HEK293 (cell line): ENCODE results near the gene SSR1.

Experiments used
- BCL11A ChIP-seq: fragments of 450-650 bp; formaldehyde crosslinking; IDR thresholded peaks from 2 replicates; pipeline ENCODE4 v1.5.1; 2016; ENCODE audit warnings: low read depth, missing biosample characterization, missing genetic modification characterization
- GLIS1 ChIP-seq: fragments of 450-650 bp; formaldehyde crosslinking; IDR thresholded peaks from 2 replicates; pipeline ENCODE4 v1.5.1; 2016; ENCODE audit warnings: missing biosample characterization, missing genetic modification characterization
- HOXA7 ChIP-seq: sonication (generic); formaldehyde crosslinking; IDR thresholded peaks from 2 replicates; pipeline ENCODE4 v1.8.1; 2022; ENCODE audit warnings: missing genetic modification reagents, borderline replicate concordance
- MYNN ChIP-seq: fragments of 450-650 bp; formaldehyde crosslinking; IDR thresholded peaks from 2 replicates; pipeline ENCODE4 v1.5.1; 2016; ENCODE audit warnings: missing biosample characterization, missing genetic modification characterization, borderline replicate concordance
- MZF1 ChIP-seq: fragments of 450-650 bp; formaldehyde crosslinking; IDR thresholded peaks from 2 replicates; pipeline ENCODE4 v1.5.1; 2017; ENCODE audit warnings: missing biosample characterization, missing genetic modification characterization, borderline replicate concordance
- OVOL3 ChIP-seq: fragments of 450-650 bp; formaldehyde crosslinking; IDR thresholded peaks from 2 replicates; pipeline ENCODE4 v1.5.1; 2016; ENCODE audit warnings: missing biosample characterization, missing genetic modification characterization
- SETDB1 ChIP-seq: IDR thresholded peaks from one replicate; pipeline ENCODE4 v1.6.1; 2017; ENCODE audit warnings: mild to moderate bottlenecking, low read length, moderate library complexity, mixed read lengths; ENCODE audit not compliant: insufficient read length
- SP7 ChIP-seq: fragments of 450-650 bp; formaldehyde crosslinking; IDR thresholded peaks from 2 replicates; pipeline ENCODE4 v1.5.1; 2016; ENCODE audit warnings: missing biosample characterization, missing genetic modification characterization
- TRIM28 ChIP-seq: IDR thresholded peaks from 2 replicates; pipeline ENCODE4 v1.6.1; 2011; ENCODE audit warnings: low read length, control low read depth, borderline replicate concordance
- ZBTB21 ChIP-seq: fragments of 450-650 bp; formaldehyde crosslinking; IDR thresholded peaks from 2 replicates; pipeline ENCODE4 v1.5.1; 2017; ENCODE audit warnings: missing biosample characterization, missing genetic modification characterization
- ZFP41 ChIP-seq: fragments of 450-650 bp; formaldehyde crosslinking; IDR thresholded peaks from 2 replicates; pipeline ENCODE4 v1.5.1; 2016; ENCODE audit warnings: missing biosample characterization, missing genetic modification characterization, borderline replicate concordance
- ZIC2 ChIP-seq: fragments of 450-650 bp; formaldehyde crosslinking; IDR thresholded peaks from 2 replicates; pipeline ENCODE4 v1.5.1; 2016; ENCODE audit warnings: missing biosample characterization, missing genetic modification characterization
- ZNF146 ChIP-seq: fragments of 450-650 bp; formaldehyde crosslinking; IDR thresholded peaks from 2 replicates; pipeline ENCODE4 v1.5.1; 2016; ENCODE audit warnings: missing biosample characterization, missing genetic modification characterization
- ZNF155 ChIP-seq: fragments of 450-650 bp; formaldehyde crosslinking; IDR thresholded peaks from 2 replicates; pipeline ENCODE4 v1.5.1; 2016; ENCODE audit warnings: missing biosample characterization, missing genetic modification characterization
- ZNF16 ChIP-seq: fragments of 450-650 bp; formaldehyde crosslinking; IDR thresholded peaks from 2 replicates; pipeline ENCODE4 v1.5.1; 2016; ENCODE audit warnings: low read depth, missing biosample characterization, missing genetic modification characterization
- ZNF202 ChIP-seq: fragments of 450-650 bp; formaldehyde crosslinking; IDR thresholded peaks from 2 replicates; pipeline ENCODE4 v1.5.1; 2016; ENCODE audit warnings: missing biosample characterization, missing genetic modification characterization, borderline replicate concordance
- ZNF214 ChIP-seq: fragments of 450-650 bp; formaldehyde crosslinking; IDR thresholded peaks from 2 replicates; pipeline ENCODE4 v1.5.1; 2017; ENCODE audit warnings: missing biosample characterization, mild to moderate bottlenecking, missing genetic modification characterization, borderline replicate concordance
- ZNF239 ChIP-seq: fragments of 450-650 bp; formaldehyde crosslinking; IDR thresholded peaks from 2 replicates; pipeline ENCODE4 v1.5.1; 2016; ENCODE audit warnings: missing biosample characterization, missing genetic modification characterization
- ZNF341 ChIP-seq: fragments of 450-650 bp; formaldehyde crosslinking; IDR thresholded peaks from 2 replicates; pipeline ENCODE4; 2016; ENCODE audit warnings: low read depth, missing biosample characterization, missing genetic modification characterization
- ZNF37A ChIP-seq: fragments of 450-650 bp; IDR thresholded peaks from 2 replicates; pipeline ENCODE4 v1.5.1; 2018; ENCODE audit warnings: missing biosample characterization, missing genetic modification characterization
- ZNF404 ChIP-seq: fragments of 450-650 bp; formaldehyde crosslinking; IDR thresholded peaks from 2 replicates; pipeline ENCODE4 v1.5.1; 2017; ENCODE audit warnings: missing biosample characterization, missing genetic modification characterization
- ZNF423 ChIP-seq: fragments of 450-650 bp; formaldehyde crosslinking; IDR thresholded peaks from 2 replicates; pipeline ENCODE4 v1.5.1; 2016; ENCODE audit warnings: missing biosample characterization, missing genetic modification characterization
- ZNF48 ChIP-seq: fragments of 450-650 bp; formaldehyde crosslinking; IDR thresholded peaks from 2 replicates; pipeline ENCODE4 v1.5.1; 2016; ENCODE audit warnings: missing biosample characterization, missing genetic modification characterization
- ZNF521 ChIP-seq: fragments of 450-650 bp; formaldehyde crosslinking; IDR thresholded peaks from 2 replicates; pipeline ENCODE4 v1.5.1; 2017; ENCODE audit warnings: missing biosample characterization, mild to moderate bottlenecking, missing genetic modification characterization
- ZNF596 ChIP-seq: fragments of 450-650 bp; IDR thresholded peaks from 2 replicates; pipeline ENCODE4 v1.5.0; 2018; ENCODE audit warnings: missing biosample characterization, mild to moderate bottlenecking, missing genetic modification characterization, moderate library complexity
- ZNF610 ChIP-seq: fragments of 450-650 bp; formaldehyde crosslinking; IDR thresholded peaks from 2 replicates; pipeline ENCODE4 v1.5.1; 2016; ENCODE audit warnings: missing biosample characterization, missing genetic modification characterization, borderline replicate concordance
- ZNF621 ChIP-seq: fragments of 450-650 bp; formaldehyde crosslinking; IDR thresholded peaks from 2 replicates; pipeline ENCODE4 v1.5.1; 2017; ENCODE audit warnings: missing biosample characterization, missing genetic modification characterization
- ZNF654 ChIP-seq: fragments of 450-650 bp; formaldehyde crosslinking; IDR thresholded peaks from 2 replicates; pipeline ENCODE4 v1.5.1; 2016; ENCODE audit warnings: low read depth, missing biosample characterization, missing genetic modification characterization
- ZNF670 ChIP-seq: fragments of 450-650 bp; formaldehyde crosslinking; IDR thresholded peaks from 2 replicates; pipeline ENCODE4 v1.5.1; 2016; ENCODE audit warnings: missing biosample characterization, missing genetic modification characterization, low read depth
- ZNF677 ChIP-seq: fragments of 450-650 bp; IDR thresholded peaks from 2 replicates; pipeline ENCODE4 v1.5.0; 2018; ENCODE audit warnings: missing biosample characterization, mild to moderate bottlenecking, missing genetic modification characterization, moderate library complexity
- ZNF707 ChIP-seq: fragments of 450-650 bp; formaldehyde crosslinking; IDR thresholded peaks from 2 replicates; pipeline ENCODE4 v1.5.1; 2016; ENCODE audit warnings: missing biosample characterization, missing genetic modification characterization
- ZNF785 ChIP-seq: fragments of 450-650 bp; formaldehyde crosslinking; IDR thresholded peaks from 2 replicates; pipeline ENCODE4 v1.5.1; 2016; ENCODE audit warnings: missing biosample characterization, missing genetic modification characterization
- ZNF791 ChIP-seq: fragments of 450-650 bp; formaldehyde crosslinking; IDR thresholded peaks from 2 replicates; pipeline ENCODE4 v1.5.1; 2016; ENCODE audit warnings: missing biosample characterization, missing genetic modification characterization
- ZNF843 ChIP-seq: fragments of 450-650 bp; formaldehyde crosslinking; IDR thresholded peaks from 2 replicates; pipeline ENCODE4 v1.5.1; 2016; ENCODE audit warnings: missing biosample characterization, missing genetic modification characterization
- TF ChIP-seq, protein P1 (sequence below): fragments of 450-650 bp; formaldehyde crosslinking; IDR thresholded peaks from 2 replicates; pipeline ENCODE4 v1.5.1; 2016; ENCODE audit warnings: missing biosample characterization, missing genetic modification characterization
- TF ChIP-seq, protein P2 (sequence below): fragments of 450-650 bp; IDR thresholded peaks from 2 replicates; pipeline ENCODE4 v1.5.1; 2018; ENCODE audit warnings: missing biosample characterization, mild to moderate bottlenecking, missing genetic modification characterization
- TF ChIP-seq, protein P3 (sequence below): fragments of 450-650 bp; formaldehyde crosslinking; IDR thresholded peaks from 2 replicates; pipeline ENCODE4 v1.5.1; 2016; ENCODE audit warnings: missing biosample characterization, missing genetic modification characterization
- TF ChIP-seq, protein P4 (sequence below): fragments of 450-650 bp; formaldehyde crosslinking; IDR thresholded peaks from 2 replicates; pipeline ENCODE4 v1.5.1; 2016; ENCODE audit warnings: missing biosample characterization, missing genetic modification characterization

The SSR1 gene

DNA sequence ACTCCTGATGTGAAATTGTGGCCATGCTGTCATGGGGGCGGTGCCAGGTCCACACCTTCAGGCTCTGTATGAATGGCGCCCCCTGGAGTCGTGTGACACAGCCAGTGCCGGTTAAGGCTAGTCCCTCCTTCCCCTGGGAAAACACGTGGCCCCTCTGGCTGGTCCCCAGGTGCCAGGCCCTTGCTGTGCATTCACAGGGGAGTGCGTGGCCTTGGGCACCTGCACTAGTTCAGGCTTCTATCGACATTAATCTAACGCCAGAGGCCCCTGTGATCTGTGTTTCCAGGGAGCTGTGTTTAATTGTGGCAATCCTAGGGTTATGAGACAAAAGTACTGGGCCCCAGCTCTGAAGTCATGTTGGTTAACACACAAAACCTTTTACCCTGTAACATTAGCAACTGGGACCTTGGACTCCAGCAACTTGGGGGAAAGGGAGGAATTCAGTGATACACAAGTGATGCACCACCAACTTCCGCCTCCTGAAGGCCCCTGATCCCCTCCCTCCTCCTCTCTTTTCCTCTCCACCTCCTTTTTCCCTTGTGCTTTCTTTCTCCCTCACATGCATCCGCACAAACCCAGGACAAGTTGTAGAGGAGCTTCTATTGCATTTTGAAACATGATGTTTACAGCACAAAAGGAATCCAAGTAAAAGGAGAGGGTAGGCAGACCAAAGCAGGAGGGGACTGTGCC lies 74.0 kb downstream of the SSR1 start (continued):
- TF ChIP-seq ZNF341: no peak
- no peak for TF ChIP-seq ZNF785 (tag by site-specific recombination)
- peak; percentile 96 for TF ChIP-seq ZIC2 (tag by site-specific recombination)
- no peak for TF ChIP-seq ZNF621 (tag by site-specific recombination)
- peak; percentile 37; the same call in 1 of the 2 replicates for TF ChIP-seq GLIS1 (tag by site-specific recombination)
- no peak for TF ChIP-seq BCL11A (tag by site-specific recombination)
- TF ChIP-seq ZNF202 (tag by site-specific recombination): no peak
- no peak for TF ChIP-seq ZNF843
- TF ChIP-seq ZNF707 (tag by site-specific recombination): no peak
- no peak for TF ChIP-seq OVOL3 (tag by site-specific recombination)
- TF ChIP-seq, protein P1, sequence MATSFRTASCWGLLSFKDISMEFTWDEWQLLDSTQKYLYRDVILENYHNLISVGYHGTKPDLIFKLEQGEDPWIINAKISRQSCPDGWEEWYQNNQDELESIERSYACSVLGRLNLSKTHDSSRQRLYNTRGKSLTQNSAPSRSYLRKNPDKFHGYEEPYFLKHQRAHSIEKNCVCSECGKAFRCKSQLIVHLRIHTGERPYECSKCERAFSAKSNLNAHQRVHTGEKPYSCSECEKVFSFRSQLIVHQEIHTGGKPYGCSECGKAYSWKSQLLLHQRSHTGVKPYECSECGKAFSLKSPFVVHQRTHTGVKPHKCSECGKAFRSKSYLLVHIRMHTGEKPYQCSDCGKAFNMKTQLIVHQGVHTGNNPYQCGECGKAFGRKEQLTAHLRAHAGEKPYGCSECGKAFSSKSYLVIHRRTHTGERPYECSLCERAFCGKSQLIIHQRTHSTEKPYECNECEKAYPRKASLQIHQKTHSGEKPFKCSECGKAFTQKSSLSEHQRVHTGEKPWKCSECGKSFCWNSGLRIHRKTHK (tag by site-specific recombination): no peak
- no peak for TF ChIP-seq ZNF791 (tag by site-specific recombination)
- TF ChIP-seq MZF1: no peak
- no peak for TF ChIP-seq ZNF16 (tag by site-specific recombination)
- peak; percentile 83; the same call in 1 of the 2 replicates for TF ChIP-seq ZNF423 (tag by site-specific recombination)
- no peak for TF ChIP-seq TRIM28
- TF ChIP-seq ZBTB21 (tag by site-specific recombination): no peak
- TF ChIP-seq ZNF677: no peak
- TF ChIP-seq ZNF610 (tag by site-specific recombination): no peak
- no peak for TF ChIP-seq ZFP41 (tag by site-specific recombination)
- no peak for TF ChIP-seq ZNF670 (tag by site-specific recombination)
- no peak for TF ChIP-seq ZNF239
- 0 out of 2 replicates have a peak, but pooled peaks have one; percentile 46 for TF ChIP-seq SP7 (tag by site-specific recombination)
- no peak for TF ChIP-seq HOXA7 (CRISPR knock-in tag)
- TF ChIP-seq, protein P2, sequence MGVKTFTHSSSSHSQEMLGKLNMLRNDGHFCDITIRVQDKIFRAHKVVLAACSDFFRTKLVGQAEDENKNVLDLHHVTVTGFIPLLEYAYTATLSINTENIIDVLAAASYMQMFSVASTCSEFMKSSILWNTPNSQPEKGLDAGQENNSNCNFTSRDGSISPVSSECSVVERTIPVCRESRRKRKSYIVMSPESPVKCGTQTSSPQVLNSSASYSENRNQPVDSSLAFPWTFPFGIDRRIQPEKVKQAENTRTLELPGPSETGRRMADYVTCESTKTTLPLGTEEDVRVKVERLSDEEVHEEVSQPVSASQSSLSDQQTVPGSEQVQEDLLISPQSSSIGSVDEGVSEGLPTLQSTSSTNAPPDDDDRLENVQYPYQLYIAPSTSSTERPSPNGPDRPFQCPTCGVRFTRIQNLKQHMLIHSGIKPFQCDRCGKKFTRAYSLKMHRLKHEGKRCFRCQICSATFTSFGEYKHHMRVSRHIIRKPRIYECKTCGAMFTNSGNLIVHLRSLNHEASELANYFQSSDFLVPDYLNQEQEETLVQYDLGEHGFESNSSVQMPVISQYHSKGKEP: 0 out of 2 replicates have a peak, but pooled peaks have one; percentile 0
- TF ChIP-seq, protein P3, sequence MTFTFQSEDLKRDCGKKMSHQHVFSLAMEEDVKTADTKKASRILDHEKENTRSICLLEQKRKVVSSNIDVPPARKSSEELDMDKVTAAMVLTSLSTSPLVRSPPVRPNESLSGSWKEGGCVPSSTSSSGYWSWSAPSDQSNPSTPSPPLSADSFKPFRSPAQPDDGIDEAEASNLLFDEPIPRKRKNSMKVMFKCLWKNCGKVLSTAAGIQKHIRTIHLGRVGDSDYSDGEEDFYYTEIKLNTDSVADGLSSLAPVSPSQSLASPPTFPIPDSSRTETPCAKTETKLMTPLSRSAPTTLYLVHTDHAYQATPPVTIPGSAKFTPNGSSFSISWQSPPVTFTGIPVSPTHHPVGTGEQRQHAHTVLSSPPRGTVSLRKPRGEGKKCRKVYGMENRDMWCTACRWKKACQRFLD (tag by site-specific recombination): no peak
- peak; percentile 66 for TF ChIP-seq ZNF654 (tag by site-specific recombination)
- TF ChIP-seq, protein P4, sequence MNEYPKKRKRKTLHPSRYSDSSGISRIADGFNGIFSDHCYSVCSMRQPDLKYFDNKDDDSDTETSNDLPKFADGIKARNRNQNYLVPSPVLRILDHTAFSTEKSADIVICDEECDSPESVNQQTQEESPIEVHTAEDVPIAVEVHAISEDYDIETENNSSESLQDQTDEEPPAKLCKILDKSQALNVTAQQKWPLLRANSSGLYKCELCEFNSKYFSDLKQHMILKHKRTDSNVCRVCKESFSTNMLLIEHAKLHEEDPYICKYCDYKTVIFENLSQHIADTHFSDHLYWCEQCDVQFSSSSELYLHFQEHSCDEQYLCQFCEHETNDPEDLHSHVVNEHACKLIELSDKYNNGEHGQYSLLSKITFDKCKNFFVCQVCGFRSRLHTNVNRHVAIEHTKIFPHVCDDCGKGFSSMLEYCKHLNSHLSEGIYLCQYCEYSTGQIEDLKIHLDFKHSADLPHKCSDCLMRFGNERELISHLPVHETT: no peak
- no peak for TF ChIP-seq ZNF214 (tag by site-specific recombination)
- TF ChIP-seq ZNF404 (tag by site-specific recombination): no peak
- TF ChIP-seq ZNF48 (tag by site-specific recombination): no peak
- no peak for TF ChIP-seq SETDB1
- no peak for TF ChIP-seq ZNF37A (tag by site-specific recombination)
- TF ChIP-seq ZNF155: no peak
- TF ChIP-seq ZNF596 (tag by site-specific recombination): no peak
- no peak for TF ChIP-seq MYNN (tag by site-specific recombination)
- no peak for TF ChIP-seq ZNF521 (tag by site-specific recombination)
- TF ChIP-seq ZNF146 (tag by site-specific recombination): no peak
